Activated CD8-positive, alpha-beta memory T cell treated with anti-CD3 and anti-CD28 coated beads, Interleukin-2, amount 50 U/mL, for 24 hours (primary cell): ENCODE data around the gene CRELD1.
A peak's percentile ranks its signal among the peaks of the same experiment; 100 is the strongest.

Experiments used
- DNase-seq: peaks from one replicate; pipeline ENCODE4 v3.0.0-alpha.2; 2020; ENCODE audit errors: extremely low read depth

CRELD1 gene

DNA sequence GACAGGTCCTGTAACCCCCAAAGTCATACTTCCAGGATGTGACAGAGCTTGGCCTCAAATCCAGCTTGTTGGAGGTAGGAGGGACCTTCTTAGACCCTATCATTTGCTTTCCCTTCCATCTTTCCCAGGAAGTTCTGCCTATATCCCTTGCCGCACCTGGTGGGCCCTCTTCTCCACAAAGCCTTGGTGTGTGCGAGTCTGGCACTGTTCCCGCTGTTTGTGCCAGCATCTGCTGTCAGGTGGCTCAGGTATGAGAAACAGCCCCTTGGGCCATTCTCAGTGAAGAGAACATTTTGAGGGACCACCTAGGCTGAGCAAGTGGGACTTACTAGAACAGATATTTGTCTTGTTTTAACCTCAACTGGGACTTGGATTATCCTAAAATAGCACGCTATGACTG lies 29.7 kb upstream of the CRELD1 start:
- DNase-seq: no peak

DNA sequence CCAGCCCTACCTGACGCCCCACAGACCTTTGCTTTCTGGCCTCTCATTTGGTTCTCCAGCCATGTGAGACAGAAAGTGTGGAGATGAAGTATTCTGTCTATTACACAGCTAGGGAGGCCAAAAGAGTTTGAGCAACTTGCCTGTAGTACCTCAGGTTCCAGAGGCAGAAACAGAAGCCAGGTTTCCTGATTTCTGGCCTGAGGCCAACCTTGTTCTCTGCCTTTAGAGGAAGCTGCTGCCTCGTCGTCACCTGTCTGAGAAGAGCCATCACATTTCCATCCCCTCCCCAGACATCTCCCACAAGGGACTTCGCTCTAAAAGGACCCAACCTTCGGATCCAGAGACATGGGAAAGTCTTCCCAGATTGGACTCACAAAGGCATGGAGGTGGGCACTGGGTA lies 27.2 kb upstream of the CRELD1 start:
- DNase-seq: no peak

DNA sequence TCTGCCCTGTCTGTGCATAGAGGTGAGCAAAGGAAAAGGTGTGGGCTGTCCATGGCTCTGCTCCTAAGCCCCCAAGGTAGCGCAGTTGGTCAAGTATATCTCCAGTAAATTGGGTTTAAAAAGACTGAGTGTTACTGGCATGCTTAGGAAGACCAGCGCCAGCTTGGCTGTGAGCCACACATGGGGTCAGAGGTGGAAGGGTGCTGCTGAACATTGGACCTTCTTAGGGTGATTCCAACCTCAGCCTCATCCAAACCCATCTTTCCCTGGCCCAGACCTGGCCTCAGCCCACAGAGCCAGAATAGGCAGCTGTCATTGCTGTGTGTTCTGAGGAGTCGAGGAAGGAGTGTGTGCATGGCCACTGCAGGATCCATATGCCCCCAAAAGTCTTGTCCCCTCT lies 25.3 kb upstream of the CRELD1 start:
- DNase-seq: no peak

GRCh38 chr3:9909221-9910013 lies 24.2 kb upstream of the CRELD1 start:
- DNase-seq: no peak

DNA sequence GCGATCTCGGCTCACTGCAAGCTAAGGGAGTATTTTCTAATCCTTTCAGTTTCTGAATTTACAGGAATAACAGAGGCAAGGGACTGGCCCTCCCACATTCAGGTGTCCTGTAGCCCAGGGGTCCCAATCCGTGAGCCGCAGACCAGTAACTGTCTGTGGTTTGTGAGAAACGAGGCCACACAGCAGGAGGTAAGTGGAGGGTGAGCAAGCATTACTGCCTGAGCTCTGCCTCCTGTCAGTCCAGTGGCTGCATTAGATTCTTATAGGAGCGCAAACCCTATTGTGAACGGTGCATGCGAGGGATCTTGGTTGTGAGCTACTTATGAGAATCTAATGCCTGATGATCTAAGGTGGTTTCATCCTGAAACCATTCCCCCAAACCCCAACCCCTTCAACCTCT lies 21.8 kb upstream of the CRELD1 start:
- no peak for DNase-seq

DNA sequence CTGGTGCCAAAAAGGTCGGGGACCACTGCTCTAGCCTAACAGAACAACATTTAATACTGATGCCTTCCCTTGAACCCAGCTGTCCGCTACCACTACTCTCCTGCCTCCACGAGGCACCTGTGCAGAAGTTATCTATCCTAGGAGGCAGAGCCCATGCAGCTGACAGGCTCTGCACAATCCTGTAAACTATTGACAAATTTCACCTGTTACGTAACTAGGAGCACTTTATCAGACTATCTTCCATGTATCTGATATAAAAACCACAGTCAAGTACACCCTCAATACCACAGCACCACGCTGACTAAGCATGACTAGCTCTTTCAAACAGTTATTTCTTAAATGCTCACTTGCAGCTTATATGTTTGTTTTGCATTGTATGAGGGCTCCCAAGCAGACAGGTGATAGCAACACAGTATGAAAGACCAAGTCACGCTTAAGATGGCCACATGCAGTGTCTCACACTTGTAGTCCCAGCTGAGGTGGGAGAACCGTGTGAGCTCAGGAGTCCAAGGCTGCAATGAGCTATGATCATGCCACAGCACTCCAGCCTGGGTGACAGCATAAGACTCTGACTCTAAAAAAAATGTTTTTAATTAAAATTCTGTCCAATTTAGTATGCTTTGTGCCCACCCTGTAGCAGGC lies 21.2 kb upstream of the CRELD1 start:
- no peak for DNase-seq

DNA sequence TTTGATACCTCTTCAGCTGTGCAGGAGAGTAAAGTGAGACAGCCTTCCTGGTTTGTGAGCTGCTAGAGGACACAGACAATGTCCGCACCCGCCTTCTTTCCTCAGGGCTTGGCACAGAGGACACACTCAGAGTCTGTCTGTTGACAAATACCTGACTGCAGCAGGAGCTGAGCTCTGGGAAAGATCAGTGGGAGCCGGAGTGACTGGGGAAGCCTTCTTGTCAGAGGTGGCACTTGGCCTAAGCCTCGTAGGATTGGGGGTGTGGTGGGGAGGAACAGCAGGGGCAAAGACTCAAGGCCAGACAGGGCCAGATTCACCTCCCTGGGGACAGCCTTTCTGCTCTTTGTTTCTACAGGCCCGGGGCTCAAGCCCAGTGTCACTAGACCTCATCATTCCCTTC lies 20.0 kb upstream of the CRELD1 start:
- no peak for DNase-seq

DNA sequence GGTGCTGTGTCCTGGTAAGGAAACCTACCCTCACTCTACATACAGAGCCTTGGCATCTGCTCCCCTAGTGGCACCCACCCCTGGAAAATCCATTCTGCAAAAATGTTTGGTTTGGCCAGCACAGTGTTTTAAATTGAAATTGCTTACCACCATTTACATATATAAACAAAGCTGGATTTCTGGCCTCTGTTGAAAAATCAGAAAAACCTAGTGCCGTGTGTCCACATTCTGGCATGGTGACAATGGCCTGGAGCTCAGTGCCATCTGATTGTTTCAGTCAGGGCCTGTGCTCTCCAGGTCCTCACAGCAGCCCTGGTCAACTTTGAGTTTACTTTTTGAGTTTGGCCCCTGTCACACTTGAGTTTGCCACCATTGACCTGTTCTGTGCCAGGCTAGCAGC lies 19.6 kb upstream of the CRELD1 start:
- DNase-seq: no peak

DNA sequence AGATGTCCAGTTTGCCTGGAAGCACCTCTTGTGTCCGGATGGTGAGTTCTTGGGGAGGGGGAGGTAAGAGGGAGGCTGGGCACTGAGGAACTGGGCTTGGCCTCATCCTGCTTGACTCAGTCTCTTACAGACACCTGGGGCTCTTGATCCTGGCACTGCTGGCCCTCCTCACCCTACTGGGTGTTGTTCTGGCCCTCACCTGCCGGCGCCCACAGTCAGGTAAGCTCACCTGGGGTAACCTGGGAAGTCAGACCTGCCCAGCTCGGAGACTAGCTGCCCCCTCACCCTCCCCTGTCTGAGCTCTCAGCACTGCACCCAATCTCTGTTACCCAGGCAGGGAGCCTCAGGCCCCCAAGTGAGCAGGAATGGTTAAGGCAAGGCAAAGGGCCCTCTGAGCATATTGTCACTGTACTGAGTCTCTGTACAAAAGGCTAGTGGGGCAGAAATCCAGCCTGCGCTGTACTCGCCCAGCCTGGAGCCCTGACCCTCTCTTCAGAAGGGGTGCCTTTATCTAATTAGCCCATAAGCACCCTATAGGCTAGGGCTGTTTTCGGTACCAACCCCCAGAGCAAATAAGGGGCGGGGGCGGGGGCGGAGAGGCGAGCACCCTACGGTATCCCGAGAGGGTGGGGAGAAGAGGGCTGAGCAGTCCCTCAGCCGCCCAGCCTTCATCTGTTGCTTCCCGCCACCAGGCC lies 18.9 kb upstream of the CRELD1 start:
- no peak for DNase-seq

- no peak for DNase-seq
Observed at GRCh38 chr3:9915254-9916141, 18.1 kb upstream of the CRELD1 start.

DNA sequence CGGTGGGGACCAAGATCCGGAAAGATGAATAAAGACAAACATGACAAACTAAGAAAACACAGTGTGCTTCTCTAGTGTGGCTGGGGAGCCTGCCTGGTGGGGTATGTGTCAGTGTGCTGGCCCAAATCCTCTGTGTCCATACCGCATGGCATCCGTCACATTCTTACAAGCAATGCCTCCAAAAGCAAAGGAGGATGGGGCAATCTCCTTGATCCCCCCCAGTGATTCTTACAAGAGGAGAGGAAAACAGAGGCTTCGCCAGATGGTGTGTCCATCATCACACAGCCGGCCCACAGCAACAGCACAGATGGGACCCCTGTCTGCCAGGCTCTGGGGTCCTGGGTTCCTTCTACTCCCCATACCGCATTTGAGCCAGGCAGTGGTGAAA lies 17.3 kb upstream of the CRELD1 start:
- no peak for DNase-seq

GRCh38 chr3:9916734-9917680 lies 16.6 kb upstream of the CRELD1 start, which contains the start of gene IL17RC:
Gene IL17RC (plus strand): TSS chr3:9917098. CDS start chr3:9917316, 218 bp downstream.
- no peak for DNase-seq

GRCh38 chr3:9917820-9918219 lies 15.8 kb upstream of the CRELD1 start:
- DNase-seq: no peak

GRCh38 chr3:9918261-9919038 lies 15.2 kb upstream of the CRELD1 start:
- no peak for DNase-seq

- DNase-seq: no peak
Observed at GRCh38 chr3:9928158-9928557, 5.5 kb upstream of the CRELD1 start.

GRCh38 chr3:9930804-9931418 lies 2.7 kb upstream of the CRELD1 start:
- no peak for DNase-seq

GRCh38 chr3:9932535-9932842 lies 1.1 kb upstream of the CRELD1 start:
- no peak for DNase-seq

GRCh38 chr3:9932843-9933560 lies 632 bp upstream of the CRELD1 start:
- peak; percentile 63 for DNase-seq

GRCh38 chr3:9934235-9934621 lies 594 bp downstream of the CRELD1 start:
- DNase-seq: no peak
